H4 (cell line): Measurements from ENCODE around the gene TSSK6. TPM values are rescaled to one million over a fixed set of nuclear protein-coding genes. Genes with fewer than 3 reads are reported as not detected.

Source experiments
- DNase-seq: peaks from one replicate; pipeline ENCODE4 v3.0.0-alpha.2; 2015; ENCODE audit warnings: low spot score
- total RNA-seq: library from RNA; depleted of rRNA; stranded (reverse); fragments of >200 nt; shearing (Covaris generic); gene quantifications from 2 replicates; pipeline ENCODE4 v1.2.3, GENCODE V29; 2014

TSSK6 gene
- total RNA-seq, 1 experiment from 2014 or later: 0.54 TPM

DNA sequence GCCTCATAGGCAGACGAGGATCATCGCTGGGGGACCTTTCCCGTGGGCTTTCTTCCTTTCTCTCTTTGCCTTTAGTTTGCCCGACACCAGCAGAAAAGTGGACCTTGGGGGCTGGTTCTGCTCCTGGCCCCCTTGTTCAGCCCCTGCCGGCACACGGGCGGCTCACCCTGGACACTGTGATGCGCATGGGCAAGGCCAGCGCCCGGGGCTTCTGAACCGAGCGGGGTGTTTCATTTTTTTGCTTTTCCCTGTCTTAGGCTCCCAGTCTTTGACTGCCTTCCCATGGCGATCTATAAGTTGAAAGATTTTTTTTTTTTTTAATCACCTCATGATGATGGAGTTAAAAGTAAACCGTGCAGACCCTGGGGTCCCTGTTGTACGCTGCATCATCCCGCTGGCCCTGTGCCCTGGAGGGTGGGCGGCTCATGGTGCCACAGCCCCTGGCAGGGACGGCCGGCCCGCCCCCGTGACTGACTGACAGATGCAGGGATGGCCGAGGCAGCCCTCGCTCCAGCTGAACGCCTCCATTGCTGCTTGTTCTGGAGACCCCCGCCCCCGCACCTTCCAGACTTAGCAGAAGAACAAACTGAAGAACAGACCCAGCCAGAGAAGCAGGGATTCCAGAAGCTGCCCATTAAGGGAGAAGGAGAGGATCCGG, 9.6 kb downstream of the TSSK6 start:
- DNase-seq: no peak

DNA sequence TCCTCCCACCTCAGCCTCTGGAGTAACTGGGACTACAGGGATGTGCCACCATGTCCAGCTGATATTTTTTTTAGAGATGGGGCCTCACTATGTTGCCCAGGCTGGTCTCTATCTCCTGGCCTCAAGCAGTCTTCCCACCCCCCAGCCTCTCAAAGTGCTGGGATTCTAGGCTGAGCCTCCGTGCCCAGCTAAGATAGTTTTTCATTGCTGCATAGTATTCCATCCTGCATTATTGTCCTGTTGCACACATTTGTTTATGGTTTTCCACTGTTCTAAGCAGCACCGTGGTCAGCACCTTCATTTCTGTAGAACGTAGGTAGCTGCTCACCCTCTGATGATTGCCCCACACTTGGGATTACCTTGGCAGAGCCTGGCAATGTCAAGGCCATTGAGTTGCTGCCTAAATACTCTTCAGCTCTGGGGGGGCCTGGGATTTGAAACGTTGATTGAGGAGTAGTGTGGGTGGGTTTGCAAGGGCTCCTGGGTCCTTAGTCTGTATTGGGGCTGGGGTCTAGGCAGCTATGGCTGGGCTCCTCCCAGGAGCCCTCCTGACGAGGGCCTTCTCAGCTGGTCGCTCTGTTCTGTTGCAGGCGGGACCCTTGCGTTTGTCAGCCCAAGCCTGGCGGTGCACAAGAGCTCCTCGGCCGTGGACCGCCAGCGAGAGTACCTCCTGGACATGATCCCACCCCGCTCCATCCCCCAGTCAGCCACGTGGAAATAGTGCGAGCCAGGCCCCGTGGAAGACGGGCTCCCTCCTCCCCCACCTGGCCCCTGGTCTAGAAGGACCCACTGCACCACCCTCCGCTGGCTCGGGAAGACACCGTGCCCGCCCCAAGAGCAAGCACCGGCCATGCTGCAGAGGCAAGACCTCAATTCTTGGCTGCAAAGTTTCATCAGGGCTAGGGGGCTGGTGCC, 10.3 kb downstream of the TSSK6 start:
- DNase-seq: no peak

DNA sequence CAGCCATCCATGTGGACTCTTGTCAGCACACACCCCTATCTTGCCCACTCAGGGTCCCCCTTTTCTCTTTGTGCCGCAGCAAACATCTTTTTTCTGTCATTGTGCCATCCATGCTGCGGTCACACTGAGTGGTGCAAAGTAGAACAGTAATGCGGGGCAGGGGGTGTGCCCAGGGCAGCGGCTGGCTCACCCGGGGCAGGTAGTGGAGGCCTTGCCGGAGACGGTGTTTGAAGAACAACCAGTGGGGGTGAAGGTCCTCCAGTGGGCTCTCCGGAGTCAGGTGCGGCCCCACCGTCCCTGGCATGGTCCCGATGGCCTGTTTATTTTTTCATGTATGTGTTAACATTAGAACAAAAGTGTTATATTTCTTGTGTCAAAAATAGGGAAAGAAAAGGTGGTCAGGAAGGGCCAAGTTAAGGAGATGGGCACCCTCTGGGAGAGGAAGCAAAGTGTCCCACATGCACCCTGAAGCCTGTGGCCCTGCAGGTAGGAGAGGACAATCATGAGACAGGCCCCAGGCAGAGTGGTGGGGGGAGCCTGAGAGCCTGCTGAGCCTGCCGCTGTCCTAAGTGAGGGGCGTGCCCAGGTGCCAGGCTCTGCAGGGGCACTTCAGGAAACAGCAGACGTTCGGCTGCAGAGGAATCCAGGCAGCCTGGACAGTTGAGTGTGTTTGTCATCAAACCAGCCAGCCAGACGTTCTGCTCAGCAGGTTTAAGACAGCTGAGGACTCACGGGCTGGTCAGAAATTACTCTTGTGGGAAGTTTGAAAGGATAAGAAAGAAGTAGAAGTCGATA, 12.3 kb downstream of the TSSK6 start:
- no peak for DNase-seq

DNA sequence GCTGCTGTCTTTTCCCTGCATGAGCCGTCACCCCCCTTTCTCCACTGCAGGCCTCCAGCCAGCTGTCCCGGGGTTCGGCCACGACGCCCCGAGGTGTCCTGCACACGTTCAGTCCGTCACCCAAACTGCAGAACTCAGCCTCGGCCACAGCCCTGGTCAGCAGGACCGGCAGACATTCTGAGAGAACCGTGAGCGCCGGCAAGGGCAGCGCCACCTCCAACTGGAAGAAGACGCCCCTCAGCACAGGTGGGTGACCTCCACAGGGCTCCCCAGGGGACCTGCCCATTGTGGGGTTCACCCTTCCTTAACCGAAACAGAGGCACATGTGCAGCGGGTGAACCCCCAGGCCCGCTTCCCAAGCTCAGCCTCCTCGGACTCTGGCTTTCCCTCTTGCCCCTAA, 13.1 kb downstream of the TSSK6 start:
- no peak for DNase-seq

DNA sequence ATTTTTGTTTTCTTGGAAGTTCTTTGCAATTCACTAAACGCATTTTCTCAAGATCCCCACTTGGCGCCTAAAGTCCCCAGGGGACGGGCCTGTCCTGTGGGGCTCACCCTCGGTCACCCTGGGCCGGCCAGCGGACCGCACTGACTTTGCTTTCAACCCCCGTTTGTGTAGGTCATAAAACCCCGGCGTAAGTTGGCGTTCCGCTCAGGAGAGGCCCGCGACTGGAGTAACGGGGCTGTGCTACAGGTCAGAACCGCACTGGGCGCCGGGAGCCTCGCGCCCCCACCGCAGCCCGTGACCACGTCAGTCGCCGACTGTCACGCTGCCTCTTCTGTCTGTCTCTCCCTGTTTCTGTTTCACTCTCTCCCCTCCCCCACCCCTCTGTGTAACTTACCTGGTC, 13.6 kb downstream of the TSSK6 start:
- no peak for DNase-seq

DNA sequence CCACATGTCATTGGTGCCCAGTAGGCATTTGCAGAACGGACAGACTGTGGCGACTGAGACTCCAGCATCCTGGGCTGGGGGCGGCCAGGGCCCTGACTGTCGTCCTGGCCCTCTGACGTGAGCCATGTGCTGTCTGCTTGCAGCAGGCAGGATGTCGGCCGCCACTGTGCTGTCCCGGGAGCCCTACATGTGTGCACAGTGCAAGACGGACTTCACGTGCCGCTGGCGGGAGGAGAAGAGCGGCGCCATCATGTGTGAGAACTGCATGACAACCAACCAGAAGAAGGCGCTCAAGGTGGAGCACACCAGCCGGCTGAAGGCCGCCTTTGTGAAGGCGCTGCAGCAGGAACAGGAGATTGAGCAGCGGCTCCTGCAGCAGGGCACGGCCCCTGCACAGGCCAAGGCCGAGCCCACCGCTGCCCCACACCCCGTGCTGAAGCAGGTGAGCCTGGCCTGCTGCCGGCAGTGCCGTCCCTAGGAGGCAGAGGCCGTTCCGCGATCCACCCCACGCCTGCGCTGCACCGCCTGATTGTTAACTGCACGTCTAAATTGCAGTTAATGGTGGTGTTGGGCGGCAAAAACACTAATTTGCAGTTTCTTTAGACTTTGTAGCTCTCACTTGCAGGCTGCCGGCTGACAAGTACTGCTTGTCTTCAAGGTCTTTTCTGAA, 14.2 kb downstream of the TSSK6 start:
- no peak for DNase-seq

DNA sequence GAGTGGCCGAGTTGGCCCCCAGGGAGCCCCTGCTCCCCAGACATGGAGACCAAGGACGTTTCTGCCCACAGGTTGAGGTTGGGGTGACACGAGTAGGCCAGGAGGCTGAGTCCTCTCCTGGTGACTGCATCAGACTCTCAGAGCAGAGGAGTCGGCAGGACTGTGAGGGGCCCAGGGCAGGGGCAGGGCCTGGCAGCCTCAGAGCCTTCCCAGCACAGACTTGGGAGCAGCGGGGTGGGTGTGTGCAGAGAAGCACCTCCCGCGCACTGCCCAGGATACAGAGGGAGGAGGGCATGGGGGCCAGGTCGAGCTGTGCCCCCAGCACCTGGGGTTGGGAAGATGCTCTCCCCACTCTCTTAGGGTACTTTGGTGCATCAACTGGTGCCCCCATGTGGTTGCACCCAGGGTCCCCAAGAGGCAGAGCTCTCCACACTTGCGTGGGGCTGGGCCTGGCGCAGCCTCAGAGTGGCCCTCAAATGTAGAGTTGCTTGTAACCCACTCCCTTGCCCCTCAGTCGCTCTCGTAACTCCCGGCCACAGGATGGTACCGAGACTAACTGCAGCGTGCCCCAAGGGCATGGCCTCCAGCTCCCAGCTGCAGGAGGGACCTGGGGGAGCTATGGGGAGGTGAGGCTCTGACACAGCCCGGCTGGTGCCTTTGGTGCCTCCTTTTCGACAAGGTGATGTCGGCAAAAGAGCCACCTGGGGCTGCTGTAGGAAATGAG, 15.9 kb downstream of the TSSK6 start:
- no peak for DNase-seq

DNA sequence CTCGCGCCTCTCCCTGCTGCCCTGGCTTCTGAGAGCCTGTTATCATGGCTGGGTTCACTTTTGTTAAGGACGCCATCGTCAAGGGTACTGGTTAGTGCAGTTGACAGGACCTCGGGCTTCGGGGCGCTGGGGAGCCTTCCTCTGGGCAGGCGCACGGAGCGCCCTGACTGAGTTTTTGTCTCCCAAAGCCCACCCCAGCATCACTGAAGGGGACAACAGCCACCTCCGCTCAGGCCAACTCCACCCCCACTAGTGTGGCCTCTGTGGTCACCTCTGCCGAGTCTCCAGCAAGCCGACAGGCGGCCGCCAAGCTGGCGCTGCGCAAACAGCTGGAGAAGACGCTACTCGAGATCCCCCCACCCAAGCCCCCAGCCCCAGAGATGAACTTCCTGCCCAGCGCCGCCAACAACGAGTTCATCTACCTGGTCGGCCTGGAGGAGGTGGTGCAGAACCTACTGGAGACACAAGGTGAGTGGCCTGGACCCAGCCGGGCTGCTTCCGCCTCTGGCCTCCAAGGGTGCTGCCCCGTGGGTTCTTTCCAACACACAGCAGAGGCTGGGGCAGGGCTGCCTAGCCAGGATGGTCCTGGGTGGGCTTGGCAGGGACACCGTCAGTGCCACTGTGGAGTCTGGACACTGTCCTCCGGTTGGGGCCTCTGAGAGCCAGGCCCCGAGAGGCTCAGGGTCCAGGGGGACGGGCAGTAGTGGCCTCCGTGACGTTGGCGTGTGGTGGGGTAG, 16.9 kb downstream of the TSSK6 start:
- DNase-seq: no peak

DNA sequence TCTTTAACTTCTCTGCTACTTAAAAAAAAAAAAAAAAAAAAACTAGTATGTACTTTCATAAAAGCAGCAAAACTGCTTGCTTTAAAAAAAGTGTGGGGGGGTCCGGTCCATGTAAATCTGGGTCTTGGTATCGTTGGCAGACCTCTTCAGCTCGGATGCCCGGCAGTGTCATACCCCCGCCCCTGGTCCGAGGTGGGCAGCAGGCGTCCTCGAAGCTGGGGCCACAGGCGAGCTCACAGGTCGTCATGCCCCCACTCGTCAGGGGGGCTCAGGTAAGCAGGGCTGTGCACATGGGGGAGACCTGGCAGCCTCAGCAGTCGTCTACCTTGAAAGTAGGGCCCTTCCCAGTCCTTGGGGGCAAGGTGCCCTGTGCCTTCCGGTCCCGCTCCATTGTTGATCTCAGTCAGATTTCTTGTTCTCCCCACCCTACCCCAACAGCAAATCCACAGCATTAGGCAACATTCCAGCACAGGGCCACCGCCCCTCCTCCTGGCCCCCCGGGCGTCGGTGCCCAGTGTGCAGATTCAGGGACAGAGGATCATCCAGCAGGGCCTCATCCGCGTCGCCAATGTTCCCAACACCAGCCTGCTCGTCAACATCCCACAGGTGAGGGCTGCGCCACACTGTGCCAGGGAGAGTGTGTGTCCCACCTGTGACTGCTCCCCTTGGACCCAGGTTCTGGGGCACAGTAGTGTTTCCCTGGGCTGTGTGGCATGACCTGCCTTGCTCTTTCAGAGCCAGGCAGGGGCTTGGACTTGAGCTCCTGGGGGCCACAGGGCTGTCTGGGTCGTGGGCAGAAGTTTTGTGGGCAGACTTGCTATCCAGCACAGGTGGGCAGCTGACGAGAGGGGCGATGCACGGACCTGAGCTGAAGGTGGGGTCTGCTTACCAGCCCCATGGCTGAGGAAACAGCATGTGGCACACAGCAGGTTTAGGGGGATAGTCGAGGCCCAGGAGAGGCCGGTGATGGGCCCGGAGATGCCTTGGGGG, 19.4 kb downstream of the TSSK6 start:
- DNase-seq: no peak

DNA sequence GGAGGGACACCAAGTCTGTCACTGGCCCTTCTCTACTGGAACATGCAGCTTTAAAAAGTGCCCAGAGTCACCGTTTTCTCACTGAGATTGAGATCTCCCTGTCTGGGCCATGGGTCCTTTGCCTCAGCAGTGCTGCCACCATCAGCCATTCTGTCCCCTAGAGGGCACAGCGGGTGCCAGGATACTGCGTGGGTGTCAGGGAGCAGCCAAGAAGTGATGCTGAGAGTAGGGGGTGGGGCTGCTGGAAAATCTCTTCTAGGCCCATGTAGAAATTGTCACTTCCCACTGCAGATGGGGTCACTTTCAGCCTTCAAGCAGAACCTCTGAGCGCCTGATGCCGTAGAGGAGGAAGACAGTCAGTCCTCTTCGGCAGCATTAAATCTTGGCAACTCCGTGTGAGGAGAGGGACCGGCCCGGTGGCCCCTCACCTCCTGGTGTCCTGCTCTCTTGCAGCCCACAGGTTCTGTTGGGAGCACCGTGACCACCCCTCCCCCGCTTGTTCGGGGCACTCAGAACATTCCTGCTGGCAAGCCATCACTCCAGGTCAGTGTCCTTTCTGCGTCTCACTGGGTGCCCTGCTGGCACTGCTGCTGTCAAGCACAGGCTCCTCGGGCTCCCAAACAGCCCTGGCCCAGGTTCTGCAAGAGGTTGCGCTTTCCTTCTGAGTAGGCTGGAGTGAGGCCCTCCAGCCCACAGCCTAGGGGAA, 21.4 kb downstream of the TSSK6 start:
- DNase-seq: no peak

DNA sequence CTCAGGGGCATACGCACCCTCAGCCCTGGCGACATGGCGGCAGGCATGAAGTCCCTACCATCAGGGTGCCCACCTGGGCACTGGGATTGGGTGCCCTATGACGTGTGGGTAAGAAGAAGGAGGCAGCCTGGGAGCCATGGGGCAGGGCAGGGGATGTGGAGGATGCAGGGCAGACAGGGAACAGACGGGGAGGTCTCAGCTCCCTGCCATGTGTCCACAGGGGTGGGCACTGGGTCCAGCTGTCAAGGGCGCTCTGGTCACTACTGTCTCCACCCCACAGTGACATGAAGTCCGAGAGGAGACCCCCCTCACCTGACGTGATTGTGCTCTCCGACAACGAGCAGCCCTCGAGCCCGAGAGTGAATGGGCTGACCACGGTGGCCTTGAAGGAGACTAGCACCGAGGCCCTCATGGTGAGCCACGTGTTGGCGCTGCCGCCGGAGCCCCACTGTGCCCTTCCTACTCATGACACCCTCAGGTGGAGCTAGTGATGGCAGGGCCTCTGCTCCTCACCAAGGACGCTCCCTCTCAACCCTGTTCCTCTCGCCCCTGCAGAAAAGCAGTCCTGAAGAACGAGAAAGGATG, 23.2 kb downstream of the TSSK6 start:
- no peak for DNase-seq

DNA sequence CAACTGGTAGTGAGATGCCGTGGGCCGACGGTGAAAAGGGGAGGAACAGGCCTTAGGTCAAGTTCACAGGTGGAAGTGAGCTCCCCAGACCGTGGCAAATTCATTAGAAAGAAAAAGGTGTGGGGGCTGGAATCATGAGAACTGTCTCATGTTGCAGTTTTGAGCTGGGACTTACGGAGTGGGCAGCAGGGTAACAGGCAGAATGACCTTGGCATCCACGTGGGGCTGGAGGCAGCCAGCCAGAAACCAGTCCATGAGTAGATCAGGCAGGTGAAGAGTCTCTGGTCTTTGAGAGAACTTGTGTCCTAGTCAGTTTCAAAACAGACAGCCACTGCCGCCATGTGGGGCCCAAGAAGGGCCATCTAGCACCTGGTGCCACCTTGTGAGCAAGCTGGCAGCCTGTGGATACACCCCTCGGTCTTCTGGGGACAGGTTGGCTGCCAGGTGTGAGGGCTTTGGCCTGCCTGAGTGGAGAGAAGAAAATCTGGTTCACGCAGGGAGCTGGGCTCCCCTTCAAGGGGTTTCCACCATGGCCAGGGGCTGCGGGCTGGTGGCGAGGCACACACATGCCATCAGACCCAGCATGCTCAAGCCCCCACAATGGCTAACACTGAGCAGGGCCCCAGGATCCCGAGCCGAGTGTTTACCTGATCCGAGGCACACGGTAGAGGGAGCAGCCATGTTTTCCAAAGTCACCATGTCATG, 23.9 kb downstream of the TSSK6 start:
- no peak for DNase-seq

DNA sequence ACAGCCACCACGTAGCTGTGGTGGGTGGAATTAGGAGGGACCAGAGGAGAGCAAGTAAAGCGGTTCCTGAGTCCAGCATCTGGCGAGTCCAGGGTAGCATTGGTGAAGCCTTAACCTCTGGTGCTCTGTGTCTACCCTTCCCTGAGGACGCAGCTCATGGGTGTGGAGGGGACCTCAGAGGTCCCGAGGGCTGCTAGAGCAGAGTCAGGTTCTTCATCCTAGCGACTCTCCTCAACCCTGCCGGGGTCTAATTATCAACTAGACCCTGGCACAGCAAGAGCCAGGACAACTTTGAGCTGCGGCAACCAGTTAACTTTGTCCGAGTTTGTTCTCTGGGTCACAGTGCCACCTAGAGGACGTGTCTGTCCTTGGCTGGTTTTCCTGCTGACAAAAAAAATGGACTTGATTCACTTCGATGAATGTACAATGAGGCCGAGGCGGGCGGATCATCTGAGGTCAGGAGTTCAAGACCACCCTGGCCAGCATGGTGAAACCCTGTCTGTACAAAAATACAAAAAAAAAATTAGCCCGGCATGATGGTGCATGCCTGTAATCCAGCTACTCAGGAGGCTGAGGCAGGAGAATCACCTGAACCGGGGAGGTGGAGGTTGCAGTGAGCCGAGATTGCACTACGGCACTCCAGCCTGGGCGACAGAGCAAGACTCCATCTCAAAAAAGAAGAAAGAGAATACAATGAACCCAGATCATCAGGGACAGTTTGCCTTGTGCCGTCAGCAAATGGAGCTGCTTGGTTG, 25.0 kb downstream of the TSSK6 start:
- DNase-seq: peak; percentile 66

DNA sequence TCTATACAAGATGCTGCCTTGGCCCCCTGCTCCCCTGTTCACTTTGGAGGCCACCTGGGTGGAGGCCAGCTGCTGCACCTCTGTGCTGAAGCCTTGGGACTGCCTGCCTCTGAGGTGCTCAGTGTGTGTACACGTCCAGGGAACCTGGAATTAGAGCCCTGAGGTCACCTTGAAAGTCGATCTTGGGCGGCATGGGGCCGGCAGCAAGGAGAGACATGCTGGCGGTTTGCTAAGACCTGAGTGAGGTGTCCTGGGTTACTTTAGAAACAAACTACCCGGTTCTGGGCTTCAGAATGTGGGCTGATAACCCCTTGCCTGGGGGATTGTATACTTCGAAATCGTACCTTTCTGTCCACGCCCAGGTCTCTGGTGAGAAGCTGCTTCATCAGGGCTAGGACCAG, 25.5 kb downstream of the TSSK6 start:
- DNase-seq: no peak

DNA sequence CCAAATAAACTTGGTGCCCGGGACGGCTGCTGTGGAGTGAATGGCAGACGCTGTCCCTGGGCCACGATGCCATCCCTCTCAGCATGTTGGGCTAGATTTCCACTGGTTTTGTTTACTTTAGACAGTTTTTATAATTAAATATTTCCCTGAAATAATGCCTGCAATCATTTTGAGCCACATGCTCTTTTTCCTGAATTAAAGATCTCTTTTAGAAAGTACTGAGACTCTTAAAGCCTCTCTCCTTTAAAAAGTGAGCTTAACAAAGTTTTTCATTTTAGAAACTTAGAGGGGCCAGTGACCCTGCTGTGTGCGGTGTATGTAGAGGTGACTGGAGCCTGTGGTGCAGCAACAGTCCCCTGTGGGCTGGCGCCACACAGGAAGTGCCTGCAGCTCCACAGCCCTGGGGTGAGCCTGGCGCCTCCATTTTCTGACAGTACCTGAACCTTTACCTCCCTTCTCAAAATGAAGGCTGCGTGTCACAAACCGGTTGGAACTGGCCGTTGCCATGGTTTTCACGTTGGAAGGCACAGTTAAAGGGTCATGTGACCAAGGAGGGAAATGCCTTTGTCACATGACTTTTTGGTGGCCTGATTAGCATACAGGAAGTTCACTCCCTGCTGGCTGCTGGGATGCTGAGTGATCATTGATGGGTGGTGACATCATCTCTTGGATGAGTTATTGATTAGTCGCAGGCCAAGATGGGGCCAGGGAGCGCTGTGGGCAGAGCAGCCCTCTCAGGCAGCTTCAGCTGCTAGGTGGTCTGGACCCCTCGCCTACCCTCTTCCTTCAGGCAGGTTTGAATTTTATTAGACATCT, 26.3 kb downstream of the TSSK6 start:
- peak; percentile 92 for DNase-seq
